Liver (tissue), 9 donors: ENCODE data around the gene CEP85L. TPM values are rescaled to one million over a fixed set of nuclear protein-coding genes. Genes with fewer than 3 reads are reported as not detected.

Experiments used
- DNase-seq: peaks from one replicate; pipeline ENCODE4 v3.0.0-alpha.2; 2017; ENCODE audit warnings: low spot score
- H3K27ac ChIP-seq, 2 donors: one replicate each; pipeline ENCODE4 v1.7.0; 2013; ENCODE audit warnings: inconsistent platforms in 2 of 2, low read length in 2 of 2, control low read depth in 1 of 2, low read depth in 1 of 2, mild to moderate bottlenecking in 1 of 2
- H3K27me3 ChIP-seq, 4 donors: one replicate each; pipeline versions ENCODE4 v1.6.1 to v1.7.0; 2013; ENCODE audit warnings: low read length in 3 of 4, inconsistent platforms in 1 of 4, mild to moderate bottlenecking in 1 of 4, moderate library complexity in 1 of 4; ENCODE audit not compliant: control insufficient read depth in 4 of 4, insufficient read depth in 4 of 4
- H3K36me3 ChIP-seq, 4 donors: one replicate each; pipeline versions ENCODE4 v1.6.1 to v1.7.0; 2013; ENCODE audit warnings: low read length in 3 of 4, mild to moderate bottlenecking in 3 of 4, low read depth in 1 of 4, moderate library complexity in 1 of 4; ENCODE audit not compliant: control insufficient read depth in 4 of 4, insufficient read depth in 3 of 4
- H3K4me1 ChIP-seq, 4 donors: one replicate each; pipeline versions ENCODE4 v1.6.1 to v1.7.0; 2013; ENCODE audit warnings: low read length in 3 of 4, mild to moderate bottlenecking in 3 of 4, moderate library complexity in 1 of 4; ENCODE audit not compliant: control insufficient read depth in 4 of 4, insufficient read depth in 4 of 4
- H3K4me3 ChIP-seq, 3 donors: one replicate each; pipeline versions ENCODE4 v1.6.1 to v1.7.0; 2013; ENCODE audit warnings: low read length in 3 of 3, control low read depth in 1 of 3, low read depth in 1 of 3, mild to moderate bottlenecking in 1 of 3
- H3K9ac ChIP-seq, 2 donors: one replicate each; pipeline ENCODE4 v1.7.0; 2013; ENCODE audit warnings: low read length in 2 of 2, mild to moderate bottlenecking in 2 of 2, moderate library complexity in 2 of 2, control low read depth in 1 of 2, low read depth in 1 of 2
- H3K9me3 ChIP-seq, 4 donors: one replicate each; pipeline versions ENCODE4 v1.6.1 to v1.7.0; 2013; ENCODE audit warnings: low read length in 3 of 4; ENCODE audit not compliant: control insufficient read depth in 4 of 4
- ATF3 ChIP-seq: IDR thresholded peaks from 2 replicates; pipeline ENCODE4 v1.6.1; 2016; ENCODE audit warnings: antibody characterized with exemption
- CTCF ChIP-seq: fragments of 150-350 bp; IDR thresholded peaks from 2 replicates; pipeline ENCODE4 v1.5.1; 2017; ENCODE audit warnings: improper control_type of control experiment, low read depth, low read length; ENCODE audit not compliant: missing input control
- EGR1 ChIP-seq, 2 donors: IDR thresholded peaks; 2 replicates each; pipeline ENCODE4 v1.6.1; 2016 to 2018; ENCODE audit warnings: antibody characterized with exemption in 2 of 2, low read depth in 2 of 2
- FOXA1 ChIP-seq: IDR thresholded peaks from 2 replicates; pipeline ENCODE4 v1.6.1; 2016; ENCODE audit warnings: antibody characterized with exemption
- FOXA2 ChIP-seq: IDR thresholded peaks from 2 replicates; pipeline ENCODE4 v1.6.1; 2016; ENCODE audit warnings: antibody characterized with exemption
- GABPA ChIP-seq, 2 donors: IDR thresholded peaks in 1 of 2; conservative IDR thresholded peaks in 1 of 2; 2 replicates each; pipeline ENCODE4 v1.6.1; 2016; ENCODE audit warnings: antibody characterized with exemption in 2 of 2, mild to moderate bottlenecking in 1 of 2, moderate library complexity in 1 of 2
- HNF4A ChIP-seq, 2 donors: conservative IDR thresholded peaks; 2 replicates each; pipeline ENCODE4 v1.6.1; 2016; ENCODE audit warnings: antibody characterized with exemption in 2 of 2, mild to moderate bottlenecking in 2 of 2
- HNF4G ChIP-seq: IDR thresholded peaks from 2 replicates; pipeline ENCODE4 v1.6.1; 2016; ENCODE audit warnings: antibody characterized with exemption
- JUND ChIP-seq, 2 donors: IDR thresholded peaks; 2 replicates each; pipeline ENCODE4 v1.6.1; 2016; ENCODE audit warnings: antibody characterized with exemption in 2 of 2
- MAX ChIP-seq: IDR thresholded peaks from 2 replicates; pipeline ENCODE4 v1.6.1; 2016; ENCODE audit warnings: antibody characterized with exemption
- NR2F2 ChIP-seq: IDR thresholded peaks from 2 replicates; pipeline ENCODE4 v1.6.1; 2016; ENCODE audit warnings: antibody characterized with exemption
- RAD21 ChIP-seq, 2 donors: IDR thresholded peaks; 2 replicates each; pipeline ENCODE4 v1.6.1; 2016; ENCODE audit warnings: antibody characterized with exemption in 2 of 2, mild to moderate bottlenecking in 2 of 2
- REST ChIP-seq: IDR thresholded peaks from 2 replicates; pipeline ENCODE4 v1.6.1; 2016; ENCODE audit warnings: antibody characterized with exemption, mild to moderate bottlenecking
- RXRA ChIP-seq, 2 donors: IDR thresholded peaks; 2 replicates each; pipeline ENCODE4 v1.6.1; 2017 to 2018; ENCODE audit warnings: antibody characterized with exemption in 2 of 2, mild to moderate bottlenecking in 1 of 2
- SP1 ChIP-seq: IDR thresholded peaks from 2 replicates; pipeline ENCODE4 v1.6.1; 2018; ENCODE audit warnings: antibody characterized with exemption, mild to moderate bottlenecking
- TAF1 ChIP-seq: conservative IDR thresholded peaks from 2 replicates; pipeline ENCODE4 v1.6.1; 2016; ENCODE audit warnings: antibody characterized with exemption, mild to moderate bottlenecking
- YY1 ChIP-seq: IDR thresholded peaks from 2 replicates; pipeline ENCODE4 v1.6.1; 2016; ENCODE audit warnings: antibody characterized with exemption, mild to moderate bottlenecking
- ZBTB33 ChIP-seq: IDR thresholded peaks from 2 replicates; pipeline ENCODE4 v1.6.1; 2016; ENCODE audit warnings: antibody characterized with exemption
- WGBS: extraction: QIAGEN DNeasy Blood & Tissue Kit; methylation state at CpG from one replicate; pipeline ENCODE4 v1.1.7; 2013; 5-methylcytosine and 5-hydroxymethylcytosine counted together
- polyA plus RNA-seq, 2 donors: library from polyadenylated mRNA; stranded (reverse) in 1 of 2; unstranded in 1 of 2; fragments of 200-250 nt in 1 of 2; fragments of >200 nt in 1 of 2; fragmentation: Nextera tagmentation in 1 of 2; extraction: Ambion mirVana in 1 of 2; gene quantifications; one replicate each; pipeline versions ENCODE4 v1.2.1 to v1.2.3, GENCODE V29; 2013 to 2015
- total RNA-seq, 2 donors: library from RNA; depleted of rRNA; stranded (reverse); fragments of >200 nt; gene quantifications; one replicate each; pipeline ENCODE4 v1.2.3, GENCODE V29; 2014
- donor health status: healthy.
- donor health status: healthy.
- donor health status: healthy.
- donor health status: healthy.
- donor health status: healthy.

CEP85L gene
- total and polyA plus RNA-seq, 4 donors, result 0.40 to 6.4 (median 2.3) TPM

GRCh38 chr6:118494091-118494490 lies 157.3 kb downstream of the CEP85L start (continued):
- no peak for TF ChIP-seq CTCF
- TF ChIP-seq HNF4A (conservative IDR thresholded peaks at IDR 0.05), result no peak
- TF ChIP-seq EGR1 (IDR thresholded peaks at IDR 0.05; ENCODE audit: low read depth in 2 of 2), result no peak
- no peak for TF ChIP-seq JUND (IDR thresholded peaks at IDR 0.05)

GRCh38 chr6:118489990-118490389 lies 161.4 kb downstream of the CEP85L start:
- Histone ChIP-seq H3K27ac (no peak overlapping the region), H3K4me3 (no peak overlapping the region), H3K9ac (no peak overlapping the region), H3K4me1 (no peaks in the 10 kb centered on the region), H3K36me3 (peaks cover 0 to 10% (median 4%) of the 10 kb centered on the region in 4 donors), H3K9me3 (peaks cover 0 to 5% (median 2%) of the 10 kb centered on the region in 4 donors), H3K27me3 (no peaks in the 10 kb centered on the region)
- 86% methylated on average over 3 of the region's 3 CpGs for WGBS
- DNase-seq, result no peak
- TF ChIP-seq FOXA2 (no peak), JUND (IDR thresholded peaks at IDR 0.05) (no peak), ATF3 (no peak), SP1 (no peak), HNF4A (conservative IDR thresholded peaks at IDR 0.05) (no peak), YY1 (no peak), ZBTB33 (no peak), EGR1 (IDR thresholded peaks at IDR 0.05; ENCODE audit: low read depth in 2 of 2) (no peak), RXRA (IDR thresholded peaks at IDR 0.05) (no peak), HNF4G (no peak), REST (no peak), GABPA (IDR thresholded peaks at IDR 0.05 in 1 of 2, conservative IDR thresholded peaks at IDR 0.05 in 1 of 2) (no peak), RAD21 (IDR thresholded peaks at IDR 0.05) (no peak), MAX (no peak), CTCF (no peak), FOXA1 (no peak), TAF1 (no peak), NR2F2 (no peak)
